Cardiac fibroblast (primary cell): ENCODE measurements around the gene PLD1.
"Not testable (repeated sequence)": the region's sequence is repeated elsewhere in the genome, so short reads cannot be mapped to it uniquely, and the experiment has no call there.

Source experiments
- DNase-seq, 2 donors: peaks; one replicate each; pipeline versions ENCODE4 v3.0.0 to v3.0.0-alpha.2; 2010; ENCODE audit warnings: low read depth in 2 of 2
- H3K4me3 ChIP-seq, 2 donors: replicated peaks in 1 of 2; 1 replicate in 1 of 2; 2 replicates in 1 of 2; pipeline ENCODE4 v1.5.1; 2011; ENCODE audit warnings: low read depth in 2 of 2, low read length in 2 of 2, mild to moderate bottlenecking in 2 of 2, moderate library complexity in 1 of 2
- TF ChIP-seq, protein P1 (sequence below): IDR thresholded peaks from one replicate; pipeline ENCODE4 v1.5.1; 2011; ENCODE audit warnings: low read depth, mild to moderate bottlenecking, low read length, inconsistent platforms

Gene PLD1, protein sequence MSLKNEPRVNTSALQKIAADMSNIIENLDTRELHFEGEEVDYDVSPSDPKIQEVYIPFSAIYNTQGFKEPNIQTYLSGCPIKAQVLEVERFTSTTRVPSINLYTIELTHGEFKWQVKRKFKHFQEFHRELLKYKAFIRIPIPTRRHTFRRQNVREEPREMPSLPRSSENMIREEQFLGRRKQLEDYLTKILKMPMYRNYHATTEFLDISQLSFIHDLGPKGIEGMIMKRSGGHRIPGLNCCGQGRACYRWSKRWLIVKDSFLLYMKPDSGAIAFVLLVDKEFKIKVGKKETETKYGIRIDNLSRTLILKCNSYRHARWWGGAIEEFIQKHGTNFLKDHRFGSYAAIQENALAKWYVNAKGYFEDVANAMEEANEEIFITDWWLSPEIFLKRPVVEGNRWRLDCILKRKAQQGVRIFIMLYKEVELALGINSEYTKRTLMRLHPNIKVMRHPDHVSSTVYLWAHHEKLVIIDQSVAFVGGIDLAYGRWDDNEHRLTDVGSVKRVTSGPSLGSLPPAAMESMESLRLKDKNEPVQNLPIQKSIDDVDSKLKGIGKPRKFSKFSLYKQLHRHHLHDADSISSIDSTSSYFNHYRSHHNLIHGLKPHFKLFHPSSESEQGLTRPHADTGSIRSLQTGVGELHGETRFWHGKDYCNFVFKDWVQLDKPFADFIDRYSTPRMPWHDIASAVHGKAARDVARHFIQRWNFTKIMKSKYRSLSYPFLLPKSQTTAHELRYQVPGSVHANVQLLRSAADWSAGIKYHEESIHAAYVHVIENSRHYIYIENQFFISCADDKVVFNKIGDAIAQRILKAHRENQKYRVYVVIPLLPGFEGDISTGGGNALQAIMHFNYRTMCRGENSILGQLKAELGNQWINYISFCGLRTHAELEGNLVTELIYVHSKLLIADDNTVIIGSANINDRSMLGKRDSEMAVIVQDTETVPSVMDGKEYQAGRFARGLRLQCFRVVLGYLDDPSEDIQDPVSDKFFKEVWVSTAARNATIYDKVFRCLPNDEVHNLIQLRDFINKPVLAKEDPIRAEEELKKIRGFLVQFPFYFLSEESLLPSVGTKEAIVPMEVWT

DNA sequence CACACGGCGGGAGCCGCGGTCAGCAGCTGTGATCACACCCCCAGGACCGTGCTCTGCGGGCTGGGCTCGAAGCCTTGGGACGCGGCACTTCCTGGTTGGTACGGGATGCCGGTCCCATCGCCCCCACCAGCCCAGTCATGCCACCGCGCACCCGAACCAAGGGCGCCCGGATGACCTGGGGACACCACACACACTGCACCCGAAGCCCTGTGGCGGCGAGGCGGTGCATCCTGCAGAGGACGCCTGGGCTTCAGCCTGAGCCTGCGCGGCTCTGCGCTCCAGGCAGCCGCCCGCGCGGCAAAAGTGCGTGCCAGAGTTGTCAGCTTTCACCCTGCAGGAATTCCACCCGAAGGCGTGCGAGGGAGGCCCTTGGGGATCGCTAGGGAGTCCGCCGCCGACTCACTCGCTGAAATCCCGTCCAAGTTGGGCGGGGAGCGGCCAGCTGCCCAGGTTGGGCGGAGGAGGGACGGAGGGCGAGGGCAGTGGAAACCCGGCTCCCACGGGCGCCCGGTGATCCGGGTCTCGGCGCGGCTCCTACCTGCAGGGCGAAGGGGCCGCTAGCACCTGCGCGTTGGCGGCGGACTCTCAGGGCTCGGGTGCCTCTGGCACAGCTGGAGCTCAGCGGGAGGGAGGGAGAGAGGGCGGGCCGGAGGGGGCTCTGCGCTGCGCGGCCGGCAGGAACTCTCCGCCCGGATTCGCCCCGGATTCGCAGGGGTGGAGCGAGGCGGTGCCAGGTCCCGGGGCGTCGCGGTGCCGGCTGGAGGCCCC is at the start of gene PLD1:
Gene PLD1, minus strand, starts transcription at position 623 of the 768 bp plus-strand sequence. CDS start 72,432 bp downstream, outside the sequence.
- DNase-seq, result peak; percentile 96 to 97
- peak within 1 kb of the TSS; percentile 73 to 79 for H3K4me3 ChIP-seq
- TF ChIP-seq, protein P1, sequence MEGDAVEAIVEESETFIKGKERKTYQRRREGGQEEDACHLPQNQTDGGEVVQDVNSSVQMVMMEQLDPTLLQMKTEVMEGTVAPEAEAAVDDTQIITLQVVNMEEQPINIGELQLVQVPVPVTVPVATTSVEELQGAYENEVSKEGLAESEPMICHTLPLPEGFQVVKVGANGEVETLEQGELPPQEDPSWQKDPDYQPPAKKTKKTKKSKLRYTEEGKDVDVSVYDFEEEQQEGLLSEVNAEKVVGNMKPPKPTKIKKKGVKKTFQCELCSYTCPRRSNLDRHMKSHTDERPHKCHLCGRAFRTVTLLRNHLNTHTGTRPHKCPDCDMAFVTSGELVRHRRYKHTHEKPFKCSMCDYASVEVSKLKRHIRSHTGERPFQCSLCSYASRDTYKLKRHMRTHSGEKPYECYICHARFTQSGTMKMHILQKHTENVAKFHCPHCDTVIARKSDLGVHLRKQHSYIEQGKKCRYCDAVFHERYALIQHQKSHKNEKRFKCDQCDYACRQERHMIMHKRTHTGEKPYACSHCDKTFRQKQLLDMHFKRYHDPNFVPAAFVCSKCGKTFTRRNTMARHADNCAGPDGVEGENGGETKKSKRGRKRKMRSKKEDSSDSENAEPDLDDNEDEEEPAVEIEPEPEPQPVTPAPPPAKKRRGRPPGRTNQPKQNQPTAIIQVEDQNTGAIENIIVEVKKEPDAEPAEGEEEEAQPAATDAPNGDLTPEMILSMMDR, result no peak

DNA sequence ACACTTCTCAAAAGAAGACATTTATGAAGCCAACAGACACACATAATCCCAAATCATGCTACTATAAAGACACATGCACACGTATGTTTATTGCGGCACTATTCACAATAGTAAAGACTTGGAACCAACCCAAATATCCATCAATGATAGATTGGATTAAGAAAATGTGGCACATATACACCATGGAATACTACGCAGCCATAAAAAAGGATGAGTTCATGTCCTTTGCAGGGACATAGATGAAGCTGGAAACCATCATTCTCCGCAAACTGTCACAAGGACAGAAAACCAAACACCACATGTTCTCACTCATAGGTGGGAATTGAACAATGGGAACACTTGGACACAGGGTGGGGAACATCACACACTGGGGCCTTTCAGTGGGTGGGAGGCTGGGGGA is 48.5 kb upstream of the PLD1 start:
- DNase-seq, result not testable (repeated sequence)

DNA sequence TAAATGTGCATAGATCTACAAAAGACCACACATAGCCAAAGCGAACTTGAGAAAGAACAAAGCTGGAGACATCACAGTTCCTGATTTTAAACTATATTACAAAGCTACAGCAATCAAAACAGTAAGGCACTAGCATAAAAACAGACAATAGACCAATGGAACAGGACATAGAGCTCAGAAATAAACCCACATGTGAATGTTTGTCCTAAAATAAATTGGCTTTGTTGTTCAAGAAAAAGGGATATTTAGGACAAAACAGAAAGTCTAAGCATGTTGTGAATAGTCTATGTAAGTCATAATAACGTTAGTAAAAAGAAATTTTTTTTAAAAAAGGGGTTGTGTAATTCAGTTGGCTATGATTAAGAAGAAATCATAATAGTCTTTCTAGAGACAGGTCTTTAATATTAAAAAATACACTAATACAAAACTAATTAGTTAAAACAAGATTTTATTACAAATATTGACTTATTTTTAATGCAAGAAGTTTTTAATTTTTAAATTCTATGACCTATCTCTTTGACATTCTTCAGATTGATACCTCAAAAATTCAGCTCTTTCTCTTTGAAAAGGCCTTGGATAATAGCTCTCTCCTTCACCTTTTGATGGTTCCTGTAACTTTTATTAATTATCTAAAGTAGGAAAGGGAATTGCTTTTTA is 44.5 kb upstream of the PLD1 start:
- H3K4me3 ChIP-seq, result no peak overlapping the region
- TF ChIP-seq, protein P1, result no peak
- peak in 1 of 2 donors; percentile 34 for DNase-seq

More for the DNA sequence above, 48.5 kb upstream of the PLD1 start:
- H3K4me3 ChIP-seq, result not testable (repeated sequence)

DNA sequence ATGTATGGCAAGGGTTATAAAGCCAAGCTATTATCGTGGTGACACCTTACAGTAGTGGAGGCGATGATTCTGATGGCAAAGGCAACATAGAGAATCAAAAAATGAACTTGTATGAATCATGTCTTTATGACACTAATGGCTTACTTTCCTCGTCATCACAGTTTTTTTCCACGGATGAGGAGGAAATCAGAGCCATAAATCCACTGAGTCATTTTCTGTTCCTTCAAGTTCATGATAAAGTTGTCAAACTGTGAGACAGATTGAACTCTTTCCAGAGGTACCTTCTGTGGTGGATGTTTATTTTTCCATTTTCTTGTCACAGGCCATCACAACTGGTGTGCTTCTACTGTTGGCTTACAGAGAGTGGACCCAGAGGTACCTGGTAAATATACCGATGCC is 41.4 kb upstream of the PLD1 start:
- H3K4me3 ChIP-seq, result no peak overlapping the region
- DNase-seq, result peak; percentile 75 to 79
- TF ChIP-seq, protein P1, result no peak

DNA sequence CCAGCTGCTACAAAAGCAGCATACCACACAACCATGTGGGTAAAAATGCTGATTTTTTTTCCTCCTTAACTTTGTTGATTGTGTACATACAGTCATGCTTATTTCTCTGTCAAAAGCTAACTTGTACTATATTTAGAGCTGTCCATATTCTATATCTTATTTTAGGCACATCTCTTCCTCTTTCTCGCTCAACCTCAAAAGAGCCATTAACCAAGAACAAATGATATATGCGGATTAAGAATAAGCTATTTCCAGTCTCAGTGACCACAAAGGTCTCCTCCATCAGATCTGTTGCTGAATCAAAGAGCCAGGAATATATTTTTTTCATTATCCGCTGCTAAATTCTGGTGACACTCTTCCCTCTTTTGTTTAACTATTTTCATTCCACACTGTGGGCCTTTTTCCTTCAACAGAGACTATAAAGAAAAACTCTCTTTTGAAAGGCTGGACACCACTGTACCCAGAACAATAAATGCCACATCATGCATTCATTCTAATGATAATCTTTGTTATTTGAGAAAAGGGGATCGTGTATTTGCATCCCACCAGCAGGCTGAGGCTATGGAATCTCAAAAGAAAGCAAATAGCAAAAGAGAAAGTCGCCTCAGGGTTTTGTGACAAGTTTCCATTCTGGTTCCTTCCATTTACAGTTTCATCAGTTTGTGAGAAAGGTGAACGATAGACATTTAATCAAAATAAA is 40.8 kb upstream of the PLD1 start:
- H3K4me3 ChIP-seq, result no peak overlapping the region
- no peak for DNase-seq
- TF ChIP-seq, protein P1, result no peak

DNA sequence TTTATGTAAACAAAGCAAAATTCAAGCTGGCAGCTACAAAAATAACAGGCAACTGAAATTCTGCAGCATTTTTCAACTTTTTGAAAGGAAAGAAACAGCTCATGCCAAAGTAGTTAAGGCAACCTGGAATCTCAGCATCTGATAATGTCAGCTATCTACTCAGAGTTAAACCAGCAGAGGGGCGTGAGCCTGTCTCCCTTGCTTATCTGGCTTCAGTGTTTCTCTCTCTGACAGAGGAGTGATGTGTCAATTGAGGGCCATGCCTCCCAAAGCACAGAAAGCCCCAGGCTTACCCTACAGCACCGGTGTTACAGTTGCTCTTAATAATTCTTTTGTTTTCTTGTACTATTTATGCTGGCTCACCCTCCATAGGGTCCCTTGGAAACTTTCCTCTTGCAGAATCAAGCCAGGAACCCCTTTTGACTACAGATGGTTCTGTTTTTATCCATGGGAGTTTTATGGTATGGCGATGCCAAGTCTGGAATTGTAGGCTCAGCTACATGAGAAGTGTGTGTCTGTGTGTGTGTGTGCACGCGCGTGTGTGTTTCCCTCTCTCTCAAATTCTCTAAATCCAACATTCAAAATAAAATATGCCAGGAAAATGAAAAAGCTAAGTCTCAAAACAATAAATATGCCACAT is 40.2 kb upstream of the PLD1 start:
- no peak for DNase-seq
- TF ChIP-seq, protein P1, result no peak
- H3K4me3 ChIP-seq, result no peak overlapping the region
